Smooth muscle cell (in vitro differentiated cells): Measurements from ENCODE around the gene HMCN1. TPM values are rescaled to one million over a fixed set of nuclear protein-coding genes. Genes with fewer than 3 reads are reported as not detected.
"Not testable (repeated sequence)": the region's sequence is repeated elsewhere in the genome, so short reads cannot be mapped to it uniquely, and the experiment has no call there.

Source experiments
- DNase-seq: peaks from one replicate; lab custom pipeline; 2025; ENCODE audit not compliant: unreplicated experiment; lab: John Stamatoyannopoulos, UW
- H2AFZ ChIP-seq: fragments of 200-600 bp; sonication (generic); 2 replicates; pipeline ENCODE4 v1.6.0; 2016; ENCODE audit warnings: antibody characterized with exemption, low read depth, mild to moderate bottlenecking
- H3F3A ChIP-seq: fragments of 200-600 bp; sonication (generic); 2 replicates; pipeline ENCODE4 v1.6.0; 2017; ENCODE audit warnings: antibody characterized with exemption, low read depth
- H3K27ac ChIP-seq: fragments of 200-600 bp; sonication (generic); 2 replicates; pipeline ENCODE4 v1.5.1; 2016; ENCODE audit warnings: low read depth, mild to moderate bottlenecking
- H3K27me3 ChIP-seq: fragments of 200-600 bp; sonication (generic); 2 replicates; pipeline ENCODE4 v1.6.1; 2016; ENCODE audit warnings: low read depth, mild to moderate bottlenecking
- H3K36me3 ChIP-seq: fragments of 200-600 bp; sonication (generic); 2 replicates; pipeline ENCODE4 v1.5.1; 2016; ENCODE audit warnings: low read depth
- H3K4me1 ChIP-seq: fragments of 200-600 bp; sonication (generic); 2 replicates; pipeline ENCODE4 v1.5.1; 2016; ENCODE audit warnings: low read depth
- H3K4me2 ChIP-seq: fragments of 200-600 bp; sonication (generic); 2 replicates; pipeline ENCODE4 v1.6.0; 2016; ENCODE audit warnings: mild to moderate bottlenecking
- H3K4me3 ChIP-seq: fragments of 200-600 bp; sonication (generic); 2 replicates; pipeline ENCODE4 v1.5.1; 2016; ENCODE audit warnings: mild to moderate bottlenecking
- H3K79me2 ChIP-seq: fragments of 200-600 bp; sonication (generic); 2 replicates; pipeline ENCODE4 v1.6.0; 2016; ENCODE audit warnings: low read depth, mild to moderate bottlenecking
- H3K9ac ChIP-seq: fragments of 200-600 bp; sonication (generic); 2 replicates; pipeline ENCODE4 v1.6.0; 2016; ENCODE audit warnings: low read depth
- H3K9me3 ChIP-seq: fragments of 200-600 bp; sonication (generic); replicated peaks from 2 replicates; pipeline ENCODE4 v1.5.1; 2016; ENCODE audit warnings: low read depth
- H4K20me1 ChIP-seq: fragments of 200-600 bp; sonication (generic); 2 replicates; pipeline ENCODE4 v1.6.0; 2016; ENCODE audit warnings: low read depth
- WGBS: methylation state at CpG from one replicate; pipeline ENCODE4 v1.1.7; 2016; ENCODE audit warnings: low lambda C conversion rate; 5-methylcytosine and 5-hydroxymethylcytosine counted together
- polyA plus RNA-seq: library from polyadenylated mRNA; unstranded; fragments of >200 nt; fragmentation: Nextera tagmentation; extraction: Ambion mirVana; gene quantifications from 2 replicates; pipeline ENCODE4 v1.2.1, GENCODE V29; 2016
- total RNA-seq: library from RNA; depleted of rRNA; stranded (reverse); fragments of >200 nt; gene quantifications from 2 replicates; pipeline ENCODE4 v1.2.3, GENCODE V29; 2014
- TF ChIP-seq, protein P1 (sequence below): fragments of 200-600 bp; sonication (generic); IDR thresholded peaks from 2 replicates; pipeline ENCODE4 v1.5.1; 2017; ENCODE audit warnings: borderline replicate concordance, mild to moderate bottlenecking, antibody characterized with exemption; ENCODE audit not compliant: insufficient read depth, poor library complexity, severe bottlenecking

The HMCN1 gene
- total and polyA plus RNA-seq, 2 experiments from 2014 or later: 18.9 to 118 TPM

DNA sequence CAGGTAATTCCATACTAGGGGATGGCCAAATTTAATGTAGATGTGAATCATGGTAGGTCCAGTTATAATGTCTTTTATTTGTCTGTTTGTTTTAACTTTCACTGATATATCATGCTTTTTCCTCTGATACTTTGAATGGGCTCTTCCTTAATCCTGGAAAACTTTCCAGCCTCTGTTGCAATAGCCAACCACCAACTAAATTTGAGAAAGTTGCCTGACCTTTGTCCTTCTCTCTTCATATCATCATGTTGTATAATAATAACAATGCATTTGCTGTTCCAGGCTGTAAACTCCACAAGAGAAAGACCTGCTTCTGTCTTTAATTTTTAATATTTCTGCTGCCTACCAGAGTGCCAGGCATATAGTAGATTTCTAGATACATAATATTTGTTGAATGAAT, 146.1 kb downstream of the HMCN1 start:
- no peak overlapping the region for H3K4me2 ChIP-seq
- no peak overlapping the region for H3K9ac ChIP-seq
- no peak overlapping the region for H3K27ac ChIP-seq
- H3K4me1 ChIP-seq: no peaks in the 10 kb centered on the region
- H3K79me2 ChIP-seq: peaks cover 10% of the 10 kb centered on the region
- H3K36me3 ChIP-seq: peaks cover 4% of the 10 kb centered on the region
- TF ChIP-seq, protein P1, sequence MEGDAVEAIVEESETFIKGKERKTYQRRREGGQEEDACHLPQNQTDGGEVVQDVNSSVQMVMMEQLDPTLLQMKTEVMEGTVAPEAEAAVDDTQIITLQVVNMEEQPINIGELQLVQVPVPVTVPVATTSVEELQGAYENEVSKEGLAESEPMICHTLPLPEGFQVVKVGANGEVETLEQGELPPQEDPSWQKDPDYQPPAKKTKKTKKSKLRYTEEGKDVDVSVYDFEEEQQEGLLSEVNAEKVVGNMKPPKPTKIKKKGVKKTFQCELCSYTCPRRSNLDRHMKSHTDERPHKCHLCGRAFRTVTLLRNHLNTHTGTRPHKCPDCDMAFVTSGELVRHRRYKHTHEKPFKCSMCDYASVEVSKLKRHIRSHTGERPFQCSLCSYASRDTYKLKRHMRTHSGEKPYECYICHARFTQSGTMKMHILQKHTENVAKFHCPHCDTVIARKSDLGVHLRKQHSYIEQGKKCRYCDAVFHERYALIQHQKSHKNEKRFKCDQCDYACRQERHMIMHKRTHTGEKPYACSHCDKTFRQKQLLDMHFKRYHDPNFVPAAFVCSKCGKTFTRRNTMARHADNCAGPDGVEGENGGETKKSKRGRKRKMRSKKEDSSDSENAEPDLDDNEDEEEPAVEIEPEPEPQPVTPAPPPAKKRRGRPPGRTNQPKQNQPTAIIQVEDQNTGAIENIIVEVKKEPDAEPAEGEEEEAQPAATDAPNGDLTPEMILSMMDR: no peak
- H3K9me3 ChIP-seq: no peaks in the 10 kb centered on the region
- H3K27me3 ChIP-seq: no peaks in the 10 kb centered on the region
- no peak overlapping the region for H2AFZ ChIP-seq
- DNase-seq: no peak
- H3K4me3 ChIP-seq: no peak overlapping the region
- H3F3A ChIP-seq: no peaks in the 10 kb centered on the region
- H4K20me1 ChIP-seq: no peaks in the 10 kb centered on the region

- TF ChIP-seq, protein P1: no peak
- Histone ChIP-seq H3K4me3 (no peak overlapping the region), H3K27ac (no peak overlapping the region), H3K4me1 (no peaks in the 10 kb centered on the region), H3K79me2 (peaks cover 10% of the 10 kb centered on the region), H3K9ac (no peak overlapping the region), H3K4me2 (no peak overlapping the region), H4K20me1 (no peaks in the 10 kb centered on the region), H2AFZ (no peak overlapping the region), H3K36me3 (peaks cover 4% of the 10 kb centered on the region), H3K9me3 (no peaks in the 10 kb centered on the region), H3F3A (no peaks in the 10 kb centered on the region), H3K27me3 (no peaks in the 10 kb centered on the region)
- 95% methylated on average over 7 of the region's 7 CpGs for WGBS
- no peak for DNase-seq
Measured at GRCh38 chr1:185880779-185881333, 146.7 kb downstream of the HMCN1 start.

DNA sequence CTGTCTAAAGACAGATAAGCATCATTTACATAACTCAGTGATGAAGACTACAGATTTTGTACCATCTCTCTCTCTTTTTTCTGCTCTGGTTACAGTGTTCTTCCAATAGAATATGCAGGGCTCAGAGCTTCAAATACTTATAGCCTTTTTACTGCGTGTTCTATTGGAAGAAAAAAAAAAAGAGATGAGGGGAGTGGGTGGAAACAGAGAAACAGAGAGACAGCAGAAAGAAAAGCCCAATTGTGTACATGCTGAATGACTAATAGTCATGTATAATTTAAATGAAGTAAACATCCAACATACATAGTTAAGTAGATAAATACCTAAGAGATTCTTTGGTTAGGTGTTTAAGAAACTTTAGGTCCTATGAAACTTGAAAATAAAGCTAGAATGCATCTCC, 151.9 kb downstream of the HMCN1 start:
- Histone ChIP-seq H3K9me3 (no peaks in the 10 kb centered on the region), H3F3A (no peaks in the 10 kb centered on the region), H3K4me1 (no peaks in the 10 kb centered on the region), H3K4me3 (no peak overlapping the region), H3K27ac (no peak overlapping the region), H3K4me2 (no peak overlapping the region), H3K36me3 (peaks cover 4% of the 10 kb centered on the region), H3K9ac (no peak overlapping the region), H3K27me3 (no peaks in the 10 kb centered on the region), H4K20me1 (no peaks in the 10 kb centered on the region), H3K79me2 (peaks cover 10% of the 10 kb centered on the region), H2AFZ (no peak overlapping the region)
- TF ChIP-seq, protein P1: no peak
- DNase-seq: no peak
- 50% methylated on average over 1 of the region's 1 CpG for WGBS

DNA sequence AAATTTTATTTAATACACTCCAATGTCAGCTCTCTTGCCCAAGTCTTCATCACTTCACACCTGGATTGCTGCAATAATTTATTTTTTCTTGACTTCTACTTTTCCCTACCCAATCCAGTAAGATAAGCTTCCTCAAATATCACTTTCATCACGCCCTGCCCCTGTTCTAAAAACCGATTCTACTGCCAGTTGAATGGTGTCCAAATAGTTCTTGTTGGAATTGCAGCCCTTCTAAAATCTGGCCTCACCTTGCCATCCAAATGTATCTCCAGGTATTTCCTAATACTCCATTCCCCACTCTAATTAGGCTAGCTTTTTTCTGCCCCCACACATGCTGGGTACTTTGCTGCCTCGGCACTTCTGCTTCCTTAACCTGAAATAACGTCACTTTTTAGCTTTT, 152.5 kb downstream of the HMCN1 start:
- Histone ChIP-seq H3K9ac (no peak overlapping the region), H3K9me3 (no peaks in the 10 kb centered on the region)

GRCh38 chr1:185892831-185893403, 158.7 kb downstream of the HMCN1 start:
- not testable (repeated sequence) for DNase-seq, H3K27ac ChIP-seq, H3K4me1 ChIP-seq, H3K4me2 ChIP-seq, H3K4me3 ChIP-seq, H3K36me3 ChIP-seq, H3K9ac ChIP-seq, H3K27me3 ChIP-seq, H2AFZ ChIP-seq, H3F3A ChIP-seq, H4K20me1 ChIP-seq, H3K9me3 ChIP-seq, H3K79me2 ChIP-seq
- 95% methylated on average over 26 of the region's 26 CpGs for WGBS

More for the DNA sequence above, 152.5 kb downstream of the HMCN1 start:
- Histone ChIP-seq H4K20me1 (no peaks in the 10 kb centered on the region), H3F3A (no peaks in the 10 kb centered on the region), H3K27ac (no peak overlapping the region), H3K36me3 (peaks cover 4% of the 10 kb centered on the region), H3K4me3 (no peak overlapping the region), H3K4me2 (no peak overlapping the region), H3K4me1 (no peaks in the 10 kb centered on the region), H3K27me3 (no peaks in the 10 kb centered on the region), H2AFZ (no peak overlapping the region), H3K79me2 (peaks cover 10% of the 10 kb centered on the region)
- no peak for DNase-seq
- TF ChIP-seq, protein P1: no peak
- WGBS: 95% methylated on average over 4 of the region's 4 CpGs
